Natural killer cell (primary cell): ENCODE measurements around the gene SLC38A9. TPM values are rescaled to one million over a fixed set of nuclear protein-coding genes. Genes with fewer than 3 reads are reported as not detected.

Source experiments
- ATAC-seq, 3 donors: fragments of 150-1000 bp in 2 of 3; fragments of 200-7000 bp in 1 of 3; cut with Tn5 transposase; 1 replicate in 1 of 3; 2 replicates in 2 of 3; pipeline ENCODE4 v1.10.0; 2021; ENCODE audit warnings: mild to moderate bottlenecking in 2 of 3, moderate library complexity in 2 of 3
- DNase-seq, 2 donors: peaks; one replicate each; pipeline versions ENCODE4 v3.0.0 to v3.0.0-alpha.2; 2013 to 2021; ENCODE audit warnings: mixed read lengths in 1 of 2
- H3K27ac ChIP-seq: one replicate; pipeline ENCODE4 v1.5.1; 2013; ENCODE audit warnings: mild to moderate bottlenecking, low read length
- H3K27me3 ChIP-seq: one replicate; pipeline ENCODE4 v1.6.1; 2013; ENCODE audit warnings: low read length; ENCODE audit not compliant: control insufficient read depth, insufficient read depth
- H3K36me3 ChIP-seq: one replicate; pipeline ENCODE4 v1.6.1; 2013; ENCODE audit warnings: low read length; ENCODE audit not compliant: control insufficient read depth, insufficient read depth
- H3K4me1 ChIP-seq: one replicate; pipeline ENCODE4 v1.6.1; 2013; ENCODE audit warnings: low read length; ENCODE audit not compliant: control insufficient read depth, insufficient read depth
- H3K4me3 ChIP-seq: one replicate; pipeline ENCODE4 v1.5.1; 2013; ENCODE audit warnings: low read length
- H3K9me3 ChIP-seq: one replicate; pipeline ENCODE4 v1.6.1; 2013; ENCODE audit warnings: low read length; ENCODE audit not compliant: control insufficient read depth, insufficient read depth
- H3K27ac Mint-ChIP-seq, 2 donors: one replicate each; pipeline ENCODE4 v1.8.0; 2022; ENCODE audit warnings: mild to moderate bottlenecking in 2 of 2, mixed read lengths in 2 of 2, moderate library complexity in 1 of 2
- H3K27me3 Mint-ChIP-seq, 2 donors: one replicate each; pipeline ENCODE4 v1.8.0; 2022; ENCODE audit warnings: low read depth in 2 of 2, mixed read lengths in 2 of 2
- H3K36me3 Mint-ChIP-seq: one replicate; pipeline ENCODE4 v1.8.0; 2022; ENCODE audit warnings: mixed read lengths
- H3K4me1 Mint-ChIP-seq, 2 donors: one replicate each; pipeline ENCODE4 v1.8.0; 2022; ENCODE audit warnings: mixed read lengths in 2 of 2
- H3K4me3 Mint-ChIP-seq: one replicate; pipeline ENCODE4 v1.8.0; 2022; ENCODE audit warnings: mild to moderate bottlenecking, moderate library complexity, mixed read lengths
- H3K9me3 Mint-ChIP-seq, 2 donors: one replicate each; pipeline ENCODE4 v1.8.0; 2022; ENCODE audit warnings: mixed read lengths in 2 of 2
- CTCF ChIP-seq: fragments of 200-600 bp; IDR thresholded peaks from one replicate; pipeline ENCODE4 v1.8.0; 2022; ENCODE audit warnings: antibody characterized with exemption
- WGBS: methylation state at CpG from one replicate; pipeline ENCODE4 v1.1.7; 2013; ENCODE audit warnings: missing lambda C conversion rate; ENCODE audit not compliant: insufficient coverage; 5-methylcytosine and 5-hydroxymethylcytosine counted together
- intact Hi-C: fragments of 100-400 bp; cut with micrococcal nuclease; formaldehyde crosslinking; loops from one replicate; pipeline ENCODE4 v1.14.2; 2022
- total RNA-seq, 4 donors: library from RNA; stranded (reverse); fragments of 120-200 nt in 1 of 4; gene quantifications; one replicate each; pipeline versions ENCODE4 v1.2.3 to v1.2.4, GENCODE V29; 2013 to 2022

SLC38A9 gene
- total RNA-seq, 3 donors from 2014 or later (not counting 1 experiment from before 2014, with no cell fraction given), result 20.6 to 33.9 (median 27.0) TPM

GRCh38 chr5:55613112-55613868 lies 98.8 kb downstream of the SLC38A9 start:
- 95% methylated on average over 39 of the region's 39 CpGs for WGBS
- Mint-ChIP-seq H3K4me1 (no peaks in the 10 kb centered on the region), H3K27me3 (no peaks in the 10 kb centered on the region)

GRCh38 chr5:55610542-55610941 lies 101.6 kb downstream of the SLC38A9 start:
- H3K27ac Mint-ChIP-seq, result no peak overlapping the region
- H3K27me3 Mint-ChIP-seq, result peaks cover 0 to 2% of the 10 kb centered on the region in 2 donors
- no peaks in the 10 kb centered on the region for H3K9me3 Mint-ChIP-seq
- intact Hi-C loops, result no loop called here
- Histone ChIP-seq H3K9me3 (no peaks in the 10 kb centered on the region), H3K27ac (no peak overlapping the region), H3K36me3 (no peaks in the 10 kb centered on the region), H3K4me1 (no peaks in the 10 kb centered on the region), H3K27me3 (no peaks in the 10 kb centered on the region), H3K4me3 (no peak overlapping the region)
- H3K4me3 Mint-ChIP-seq, result no peak overlapping the region
- no peak for TF ChIP-seq CTCF
- no peaks in the 10 kb centered on the region for H3K4me1 Mint-ChIP-seq
- ATAC-seq (no peak), DNase-seq (no peak)
- H3K36me3 Mint-ChIP-seq, result no peaks in the 10 kb centered on the region

More at GRCh38 chr5:55613112-55613868, 98.8 kb downstream of the SLC38A9 start:
- no peaks in the 10 kb centered on the region for H3K36me3 ChIP-seq
- Mint-ChIP-seq H3K27ac (no peak overlapping the region), H3K4me3 (no peak overlapping the region), H3K9me3 (no peaks in the 10 kb centered on the region), H3K36me3 (no peaks in the 10 kb centered on the region)
- intact Hi-C loops, result no loop called here
- H3K9me3 ChIP-seq, result no peaks in the 10 kb centered on the region
- H3K27me3 ChIP-seq, result no peaks in the 10 kb centered on the region
- no peak overlapping the region for H3K4me3 ChIP-seq
- no peak overlapping the region for H3K27ac ChIP-seq
- H3K4me1 ChIP-seq, result no peaks in the 10 kb centered on the region
- ATAC-seq (no peak), DNase-seq (no peak)
- no peak for TF ChIP-seq CTCF

GRCh38 chr5:55609413-55609812 lies 102.7 kb downstream of the SLC38A9 start:
- intact Hi-C loops, result no loop called here
- DNase-seq (no peak), ATAC-seq (no peak)
- Histone ChIP-seq H3K4me1 (no peaks in the 10 kb centered on the region), H3K27ac (no peak overlapping the region), H3K27me3 (no peaks in the 10 kb centered on the region), H3K36me3 (no peaks in the 10 kb centered on the region), H3K4me3 (no peak overlapping the region), H3K9me3 (no peaks in the 10 kb centered on the region)
- Mint-ChIP-seq H3K27me3 (peaks cover 0 to 2% of the 10 kb centered on the region in 2 donors), H3K9me3 (no peaks in the 10 kb centered on the region), H3K36me3 (no peaks in the 10 kb centered on the region), H3K4me1 (no peaks in the 10 kb centered on the region), H3K4me3 (no peak overlapping the region), H3K27ac (no peak overlapping the region)
- no CpG with 5 or more reads among the region's 1 CpG for WGBS
- TF ChIP-seq CTCF, result no peak
